Common myeloid progenitor, CD34-positive (primary cell): ENCODE data around the gene TMC6.
"Not testable (repeated sequence)": the region's sequence is repeated elsewhere in the genome, so short reads cannot be mapped to it uniquely, and the experiment has no call there.

Experiments
- CTCF ChIA-PET: fragments of 350-600 bp; sonication (Branson Sonifier 250); formaldehyde crosslinking; loops from one replicate; lab custom pipeline; 2021; ENCODE audit warnings: antibody characterized with exemption; lab: Charles Lee
- POLR2A ChIA-PET: fragments of 350-600 bp; sonication (Branson Sonifier 250); formaldehyde crosslinking; loops from one replicate; lab custom pipeline; 2021; ENCODE audit warnings: antibody characterized with exemption; lab: Charles Lee
- DNase-seq, 3 donors: peaks; one replicate each; pipeline versions ENCODE4 v3.0.0 to v3.0.0-alpha.2; 2013
- H3K27ac ChIP-seq, 2 experiments: 1 replicate in 1 of 2; 2 replicates in 1 of 2; pipeline ENCODE4 v1.7.0; 2013; ENCODE audit warnings: inconsistent platforms in 2 of 2, low read length in 2 of 2, mild to moderate bottlenecking in 2 of 2, low read depth in 1 of 2, moderate library complexity in 1 of 2; ENCODE audit not compliant: severe bottlenecking in 2 of 2, insufficient read depth in 1 of 2, poor library complexity in 1 of 2
- H3K27me3 ChIP-seq, 5 experiments: replicated peaks in 2 of 5; 1 replicate in 3 of 5; 2 replicates in 2 of 5; pipeline versions ENCODE4 v1.6.1 to v1.7.0; 2013; ENCODE audit warnings: low read length in 4 of 5, mild to moderate bottlenecking in 2 of 5, moderate library complexity in 2 of 5, inconsistent platforms in 1 of 5; ENCODE audit not compliant: insufficient read depth in 5 of 5, control insufficient read depth in 4 of 5
- H3K36me3 ChIP-seq, 4 experiments: 1 replicate in 2 of 4; 2 replicates in 2 of 4; pipeline versions ENCODE4 v1.6.1 to v1.7.0; 2013; ENCODE audit warnings: low read length in 3 of 4, control low read depth in 1 of 4, mild to moderate bottlenecking in 1 of 4; ENCODE audit not compliant: control insufficient read depth in 4 of 4, insufficient read depth in 4 of 4
- H3K4me1 ChIP-seq, 4 experiments: 1 replicate in 3 of 4; 2 replicates in 1 of 4; pipeline versions ENCODE4 v1.6.1 to v1.7.1; 2013; ENCODE audit warnings: low read length in 3 of 4, mild to moderate bottlenecking in 3 of 4, control low read depth in 1 of 4, inconsistent platforms in 1 of 4, moderate library complexity in 1 of 4; ENCODE audit not compliant: control insufficient read depth in 4 of 4, insufficient read depth in 4 of 4; ENCODE audit errors: control extremely low read depth in 1 of 4
- H3K4me3 ChIP-seq, 7 experiments: 1 replicate in 4 of 7; 2 replicates in 3 of 7; pipeline versions ENCODE4 v1.5.1 to v1.7.0; 2013; ENCODE audit warnings: mild to moderate bottlenecking in 7 of 7, low read length in 6 of 7, moderate library complexity in 6 of 7, inconsistent platforms in 2 of 7, low read depth in 2 of 7, control low read depth in 1 of 7; ENCODE audit not compliant: insufficient read depth in 4 of 7, control insufficient read depth in 1 of 7; ENCODE audit errors: extremely low read depth in 1 of 7
- H3K9me3 ChIP-seq, 5 experiments: 1 replicate in 4 of 5; 2 replicates in 1 of 5; pipeline versions ENCODE4 v1.6.1 to v1.7.1; 2013; ENCODE audit warnings: low read length in 4 of 5, mild to moderate bottlenecking in 2 of 5, inconsistent platforms in 1 of 5, low read depth in 1 of 5, moderate library complexity in 1 of 5; ENCODE audit not compliant: control insufficient read depth in 4 of 5, insufficient read depth in 2 of 5; ENCODE audit errors: control extremely low read depth in 1 of 5
- WGBS: methylation state at CpG from one replicate; pipeline ENCODE4 v1.1.5; 2013; ENCODE audit not compliant: insufficient coverage; 5-methylcytosine and 5-hydroxymethylcytosine counted together

TMC6 gene

GRCh38 chr17:78140169-78141051, 11.9 kb upstream of the TMC6 start:
- POLR2A ChIA-PET = interaction anchor here (0.6 to 1.1 kb wide), 4 partner anchors 10 to 78 kb away, joined by 3 to 6 read pairs (median 4); partner anchors contain the start of gene TMC8
- Histone ChIP-seq H3K4me3 (peak overlapping the region in 2 of 7 experiments; percentile 26 to 37), H3K4me1 (peaks cover 6 to 74% (median 67%) of the 10 kb centered on the region in 4 experiments), H3K9me3 (no peaks in the 10 kb centered on the region), H3K27ac (peak overlapping the region in 1 of 2 experiments; percentile 70), H3K36me3 (peaks cover 6 to 50% (median 31%) of the 10 kb centered on the region in 4 experiments), H3K27me3 (no peaks in the 10 kb centered on the region)
- 34% methylated on average over 51 of the region's 58 CpGs for WGBS
- DNase-seq = peak; percentile 95 to 98 (median 98)
- CTCF ChIA-PET = interaction anchor here (1.0 to 7.9 kb wide), 4 partner anchors 10 to 55 kb away, joined by 3 to 76 read pairs (median 4); partner anchors contain the start of gene TMC8

- WGBS = 88% methylated on average over 12 of the region's 12 CpGs
- ChIA-PET POLR2A (interaction anchor here (0.8 to 1.1 kb wide), 3 partner anchors 10 to 37 kb away, joined by 3 to 6 read pairs (median 6); partner anchors contain the start of gene TMC8), CTCF (interaction anchor here (1.0 to 10.4 kb wide), 5 partner anchors 9 to 55 kb away, joined by 3 to 122 read pairs (median 4); partner anchors contain the start of gene TMC8)
- peak overlapping the region in 1 of 7 experiments; percentile 28 for H3K4me3 ChIP-seq
- not testable (repeated sequence) for H3K9me3 ChIP-seq, DNase-seq, H3K27me3 ChIP-seq
- peaks cover 6 to 71% (median 67%) of the 10 kb centered on the region in 4 experiments for H3K4me1 ChIP-seq
- H3K36me3 ChIP-seq = peaks cover 6 to 56% (median 37%) of the 10 kb centered on the region in 4 experiments
- peak overlapping the region in 1 of 2 experiments; percentile 34 for H3K27ac ChIP-seq
Measured at GRCh38 chr17:78139861-78140168, 11.3 kb upstream of the TMC6 start.

- no peak overlapping the region for H3K27ac ChIP-seq
- no peak overlapping the region for H3K4me3 ChIP-seq
- 88% methylated on average over 7 of the region's 17 CpGs for WGBS
- H3K4me1 ChIP-seq = peaks cover 6 to 71% (median 64%) of the 10 kb centered on the region in 4 experiments
- DNase-seq = no peak
- H3K9me3 ChIP-seq = no peaks in the 10 kb centered on the region
- CTCF ChIA-PET = interaction anchor here (0.8 to 10.4 kb wide), 8 partner anchors 10 to 103 kb away, joined by 3 to 122 read pairs (median 28); partner anchors contain the start of gene TMC6
- POLR2A ChIA-PET = interaction anchor here (1.0 kb wide), 1 partner anchor 115 kb away, joined by 3 read pairs; no protein-coding TSS in a partner anchor
- H3K36me3 ChIP-seq = peaks cover 6 to 70% (median 49%) of the 10 kb centered on the region in 4 experiments
- H3K27me3 ChIP-seq = no peaks in the 10 kb centered on the region
Measured at GRCh38 chr17:78138204-78139060, 9.9 kb upstream of the TMC6 start.

- H3K36me3 ChIP-seq = peaks cover 6 to 77% (median 54%) of the 10 kb centered on the region in 4 experiments
- H3K9me3 ChIP-seq = no peaks in the 10 kb centered on the region
- no peak overlapping the region for H3K4me3 ChIP-seq
- H3K4me1 ChIP-seq = peaks cover 6 to 77% (median 70%) of the 10 kb centered on the region in 4 experiments
- H3K27me3 ChIP-seq = no peaks in the 10 kb centered on the region
- H3K27ac ChIP-seq = peak overlapping the region in 1 of 2 experiments; percentile 40
- ChIA-PET POLR2A (interaction anchor here (1.0 kb wide), 1 partner anchor 116 kb away, joined by 3 read pairs; no protein-coding TSS in a partner anchor), CTCF (interaction anchor here (0.8 to 10.4 kb wide), 9 partner anchors 11 to 103 kb away, joined by 3 to 122 read pairs (median 5); partner anchors contain the start of gene TMC6)
- 61% methylated on average over 16 of the region's 26 CpGs for WGBS
- DNase-seq = peak in 2 of 3 donors; percentile 66 to 76
Measured at GRCh38 chr17:78137392-78138203, 9.0 kb upstream of the TMC6 start.

GRCh38 chr17:78135858-78136500, 7.4 kb upstream of the TMC6 start:
- Histone ChIP-seq H3K27me3 (no peaks in the 10 kb centered on the region), H3K36me3 (peaks cover 6 to 63% (median 44%) of the 10 kb centered on the region in 4 experiments), H3K4me3 (no peak overlapping the region), H3K4me1 (peaks cover 3 to 78% (median 72%) of the 10 kb centered on the region in 4 experiments), H3K27ac (no peak overlapping the region), H3K9me3 (no peaks in the 10 kb centered on the region)
- WGBS = 96% methylated on average over 8 of the region's 9 CpGs
- POLR2A ChIA-PET = no interaction called here
- CTCF ChIA-PET = interaction anchor here (0.9 to 10.4 kb wide), 11 partner anchors 8 to 49 kb away, joined by 3 to 122 read pairs (median 4); partner anchors contain the start of gene TMC6
- DNase-seq = no peak
